OCI-M1 (cell line): ENCODE data around the gene LIFR.
"Not testable (repeated sequence)": the region's sequence is repeated elsewhere in the genome, so short reads cannot be mapped to it uniquely, and the experiment has no call there.

Experiments
- DNase-seq: peaks from one replicate; lab custom pipeline; 2025; lab: John Stamatoyannopoulos, UW

Gene LIFR

DNA sequence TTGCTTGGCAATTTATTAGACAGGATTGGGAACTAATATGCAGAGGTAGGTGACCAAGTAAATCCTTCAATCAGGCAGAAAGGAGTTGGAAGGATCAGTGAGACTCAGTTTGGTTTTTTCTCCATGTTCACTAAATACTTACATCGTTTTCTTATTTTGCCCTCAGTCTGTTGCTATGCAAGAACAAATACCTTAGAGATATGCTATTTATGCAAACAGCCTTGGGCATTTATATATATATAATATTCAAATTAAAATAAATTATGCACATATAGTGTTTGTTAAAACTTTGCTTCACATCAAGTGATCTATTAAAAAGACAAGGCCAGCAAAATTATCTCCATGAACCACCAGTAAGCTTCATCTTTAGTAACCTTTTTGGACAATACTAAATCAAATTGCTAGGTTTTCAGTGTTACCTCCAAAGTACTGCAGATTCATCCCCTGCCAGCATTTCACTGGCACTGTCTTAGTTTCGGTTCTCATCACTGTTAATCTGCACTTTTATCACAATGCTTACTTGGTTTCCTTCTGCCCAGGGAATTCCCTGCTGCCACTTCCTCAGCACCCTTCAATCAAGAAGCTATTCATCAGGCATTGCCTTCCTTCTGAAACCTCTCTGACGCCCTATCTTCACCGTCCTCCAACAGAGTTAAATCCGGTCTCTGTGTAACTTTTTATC lies 26.0 kb upstream of the LIFR start:
- DNase-seq, result no peak

GRCh38 chr5:38581597-38581996 lies 25.2 kb upstream of the LIFR start:
- DNase-seq, result no peak

DNA sequence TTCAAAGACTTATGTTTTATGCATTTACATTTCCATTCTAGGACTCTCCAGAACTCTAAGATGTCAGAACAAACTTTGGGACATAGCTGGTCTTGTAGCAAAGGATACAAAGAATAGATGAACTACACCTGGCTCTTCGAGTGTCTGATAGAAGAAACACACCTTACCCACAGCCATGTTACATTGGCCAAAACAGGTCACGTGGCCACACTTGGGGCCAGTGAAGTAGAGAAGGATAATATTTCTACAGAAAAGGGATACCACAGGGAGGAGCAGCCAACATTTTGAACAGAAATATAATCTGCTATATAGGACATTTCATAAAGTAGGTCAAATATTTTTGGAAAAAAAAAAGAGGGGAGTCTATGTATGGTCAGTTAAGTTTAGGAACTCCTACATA lies 22.7 kb upstream of the LIFR start:
- DNase-seq, result no peak

DNA sequence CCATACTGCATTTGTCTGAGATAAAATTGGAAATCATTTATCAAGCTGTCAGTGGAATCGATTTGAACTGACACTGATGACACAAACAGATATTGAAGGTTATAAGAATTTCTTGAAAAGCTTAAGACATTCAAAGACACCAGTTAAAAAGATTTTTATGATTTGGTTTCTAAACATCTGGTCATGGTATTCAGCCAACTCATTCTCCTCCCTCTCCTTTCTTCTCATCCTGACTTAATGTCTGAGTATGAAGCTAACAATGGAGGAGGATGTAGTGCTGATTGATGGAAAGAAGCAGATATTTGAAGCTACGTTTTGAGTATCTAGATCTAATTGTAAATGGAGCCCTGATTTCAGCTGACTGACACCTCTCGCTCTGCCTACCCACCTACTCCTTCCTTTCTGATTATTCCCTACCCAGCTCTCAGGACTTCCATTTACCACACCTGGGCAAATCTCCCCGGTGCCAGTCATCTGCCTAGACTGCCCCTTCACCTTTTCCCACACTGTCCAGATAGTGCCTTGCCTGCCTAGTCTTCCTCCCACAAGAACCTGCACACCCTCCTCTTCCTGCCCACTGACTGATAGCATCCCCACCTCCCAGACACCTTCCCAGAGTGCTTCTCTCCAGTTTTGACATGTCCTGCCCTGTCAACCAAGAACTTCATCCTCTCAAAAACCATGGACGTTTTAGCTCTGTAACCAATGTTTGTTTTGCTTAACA lies 20.7 kb upstream of the LIFR start:
- no peak for DNase-seq

- no peak for DNase-seq
These were observed 20.0 kb upstream of the LIFR start for GRCh38 chr5:38576442-38576841.

GRCh38 chr5:38575476-38575875 lies 19.0 kb upstream of the LIFR start:
- no peak for DNase-seq

DNA sequence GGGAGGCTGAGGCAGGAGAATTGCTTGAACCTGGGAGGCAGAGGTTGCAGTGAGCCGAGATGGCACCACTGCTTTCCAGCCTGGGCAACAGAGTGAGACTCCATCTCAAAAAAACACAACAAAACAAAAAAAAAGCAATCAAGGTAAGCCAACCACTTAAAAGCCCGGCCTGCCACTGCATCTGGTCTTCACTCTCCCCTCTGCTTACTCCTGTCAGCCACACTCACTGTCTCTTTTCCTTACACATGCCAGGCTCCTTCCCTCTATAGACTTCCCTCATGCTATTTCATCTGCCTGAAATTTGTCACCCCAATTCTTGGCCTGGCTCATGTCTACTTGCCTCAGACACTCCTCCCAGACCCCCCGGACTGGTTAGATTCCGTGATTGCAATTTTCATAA lies 17.6 kb upstream of the LIFR start:
- no peak for DNase-seq

GRCh38 chr5:38573521-38573920 lies 17.1 kb upstream of the LIFR start:
- no peak for DNase-seq

DNA sequence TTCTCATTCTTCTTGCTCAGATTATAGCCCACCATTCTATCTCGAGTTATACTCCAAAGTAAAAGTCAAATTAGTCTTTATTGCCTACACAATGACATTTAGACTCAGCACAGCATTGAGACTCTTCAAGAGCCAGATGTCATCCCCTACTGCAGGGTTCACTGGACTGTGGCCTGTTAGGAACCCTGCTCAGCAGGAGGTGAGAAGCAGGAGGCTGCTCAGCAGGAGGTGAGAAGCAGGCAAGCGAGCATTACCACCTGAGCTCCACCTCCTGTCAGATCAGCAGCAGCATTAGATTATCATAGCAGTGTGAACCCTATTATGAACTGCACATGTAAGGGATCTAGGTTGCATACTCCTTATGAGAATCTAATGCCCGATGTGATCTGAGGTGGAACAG lies 12.7 kb upstream of the LIFR start:
- no peak for DNase-seq

DNA sequence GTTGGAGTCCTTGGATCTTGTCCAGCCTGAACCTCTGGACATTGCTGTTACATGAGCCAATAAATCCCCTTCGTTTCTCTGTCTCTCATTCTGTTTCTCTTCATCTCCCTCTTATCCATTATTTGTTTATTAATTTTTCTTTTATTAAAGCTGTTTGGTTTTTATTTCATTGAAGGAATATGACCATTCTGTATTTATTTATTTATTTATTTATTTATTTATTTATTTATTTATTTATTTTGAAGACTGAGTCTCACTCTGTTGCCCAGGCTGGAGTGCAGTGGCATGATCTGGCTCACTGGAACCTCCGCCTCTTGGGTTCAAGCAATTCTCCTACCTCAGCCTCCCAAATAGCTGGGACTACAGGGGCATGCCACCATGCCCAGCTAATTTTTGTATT lies 10.9 kb upstream of the LIFR start:
- not testable (repeated sequence) for DNase-seq

- no peak for DNase-seq
These were observed 7.2 kb upstream of the LIFR start for GRCh38 chr5:38563624-38564023.

GRCh38 chr5:38562444-38563210 lies 6.2 kb upstream of the LIFR start:
- DNase-seq, result no peak

DNA sequence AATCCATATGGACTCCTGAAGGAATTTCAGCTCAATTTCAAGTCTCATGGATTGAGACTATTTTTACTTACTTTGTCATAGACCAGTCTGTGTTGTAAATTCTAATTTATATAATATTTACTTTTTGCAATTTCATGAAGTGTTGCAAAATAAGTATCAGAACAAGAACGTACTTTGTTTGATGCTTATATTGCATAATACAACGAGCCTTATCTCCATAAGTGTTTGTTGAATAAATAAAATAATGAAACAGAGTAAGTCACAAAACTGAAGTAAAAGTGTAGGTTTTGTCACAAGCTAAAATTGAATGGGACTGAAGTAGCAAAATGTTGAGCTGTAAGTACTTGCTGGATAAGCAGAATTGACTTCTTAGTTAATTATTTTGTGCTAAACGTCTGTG lies 3.0 kb upstream of the LIFR start:
- no peak for DNase-seq

DNA sequence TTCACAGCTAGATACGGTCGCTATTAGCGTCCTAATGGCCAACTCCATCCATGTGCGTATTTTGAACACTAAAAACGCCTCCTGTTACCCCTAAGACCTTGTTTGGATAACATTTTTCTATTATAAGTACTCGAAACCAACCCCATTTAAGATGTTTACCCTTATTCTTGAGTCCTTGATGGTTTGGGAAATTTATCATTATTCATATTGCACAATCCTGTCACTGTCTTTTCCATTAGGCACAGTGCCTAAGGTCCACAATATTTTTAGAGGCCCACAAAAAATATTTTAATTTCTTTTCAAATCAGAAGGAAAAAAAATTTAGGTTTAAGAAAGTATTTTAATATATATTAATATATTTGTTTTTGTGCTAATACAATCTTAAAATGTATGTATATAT lies 1.3 kb upstream of the LIFR start:
- no peak for DNase-seq

GRCh38 chr5:38557308-38557710 lies 863 bp upstream of the LIFR start:
- DNase-seq, result no peak

GRCh38 chr5:38556088-38556598 lies 303 bp downstream of the LIFR start:
- no peak for DNase-seq

DNA sequence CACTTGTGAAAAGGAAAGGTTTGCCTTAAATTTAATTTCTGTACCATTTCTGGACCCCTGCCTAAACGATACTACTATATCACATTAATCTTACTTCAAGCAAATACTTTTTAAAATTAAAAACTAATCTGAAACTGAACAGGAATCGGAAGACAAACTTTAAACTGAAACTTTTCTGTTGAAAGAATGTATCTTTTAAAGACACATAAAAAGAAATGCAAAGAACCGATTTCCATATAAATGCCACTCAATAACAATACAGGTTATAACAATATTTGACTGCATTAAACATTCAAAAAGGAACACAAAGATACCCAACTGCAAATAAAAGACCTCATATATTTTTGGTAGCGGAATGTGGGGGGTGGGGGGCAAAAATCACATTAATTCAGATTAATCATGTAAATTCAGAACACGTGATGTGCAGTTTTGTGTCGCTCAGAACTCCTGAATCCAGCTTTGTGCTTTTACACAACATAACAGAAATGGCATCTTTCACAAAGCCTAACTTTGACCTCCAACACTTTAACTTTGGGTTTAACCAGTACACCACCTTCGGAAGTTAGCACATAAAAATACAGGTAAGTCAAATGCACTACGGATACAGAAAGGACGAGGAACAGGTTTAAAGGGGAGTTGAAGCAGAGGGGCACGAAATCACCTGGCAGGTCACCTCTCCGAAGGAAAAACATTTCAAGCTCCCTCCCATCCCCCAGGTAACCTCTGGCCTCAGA lies 925 bp downstream of the LIFR start:
- DNase-seq, result no peak

DNA sequence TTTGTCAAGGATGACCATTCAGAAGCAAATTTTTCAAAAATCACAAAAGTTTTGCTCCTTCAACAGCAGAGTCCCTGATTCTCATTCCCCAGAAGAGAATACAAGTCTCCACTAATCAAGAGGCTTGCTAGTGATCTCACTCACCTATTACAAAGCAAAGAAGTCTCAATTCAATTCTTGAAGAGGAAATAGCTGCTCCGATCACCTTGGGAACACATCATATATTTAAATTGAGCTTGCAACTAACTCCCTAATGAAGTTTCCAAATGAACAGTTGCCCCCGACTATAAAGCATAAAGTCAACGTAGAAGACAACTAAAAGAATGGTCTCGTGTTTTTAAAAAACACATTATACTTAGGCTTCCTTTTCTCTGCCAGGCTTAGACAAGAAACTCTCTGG lies 1.6 kb downstream of the LIFR start:
- no peak for DNase-seq

DNA sequence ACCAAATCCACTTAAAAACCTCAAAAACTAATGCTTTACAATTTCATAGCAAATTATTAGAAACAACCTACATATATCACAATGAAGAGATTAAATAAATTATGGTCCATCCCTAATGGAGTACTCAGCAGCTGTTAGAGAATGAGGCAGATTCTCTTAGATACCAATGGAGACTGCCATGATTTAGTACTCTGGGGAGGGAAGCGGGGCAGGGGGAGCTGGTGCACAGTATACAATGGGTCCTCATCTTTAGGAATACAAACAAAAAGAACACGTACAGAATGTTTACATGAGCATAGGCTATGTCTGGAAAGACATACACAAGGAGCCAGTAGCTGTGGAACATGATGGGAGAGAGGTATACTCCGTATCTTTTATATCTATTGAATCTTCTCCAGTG lies 2.0 kb downstream of the LIFR start:
- no peak for DNase-seq

DNA sequence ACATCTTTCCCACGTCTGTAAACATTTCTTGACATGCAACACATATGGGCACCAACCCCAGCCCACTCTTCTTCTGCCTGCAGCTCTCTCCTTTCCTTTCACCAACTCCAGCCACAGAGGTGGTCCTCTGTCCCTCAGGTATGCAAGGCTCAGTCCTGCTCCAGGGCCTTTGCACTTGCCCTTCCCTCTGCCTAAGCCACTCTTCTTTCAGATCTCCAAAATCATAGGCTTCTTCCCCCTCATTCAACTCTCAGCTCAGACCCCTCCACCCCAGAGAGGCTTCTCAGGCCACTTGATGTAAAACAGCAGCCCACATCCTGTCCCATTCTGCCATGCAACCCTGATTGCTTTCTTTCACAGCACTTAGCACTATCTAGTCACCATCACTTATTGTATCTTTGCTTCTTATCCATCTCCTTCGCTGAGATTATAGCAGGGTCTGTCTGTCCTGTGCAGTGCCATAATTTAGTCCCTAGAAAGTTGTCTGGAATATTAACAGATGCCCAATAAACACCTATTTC lies 3.4 kb downstream of the LIFR start:
- no peak for DNase-seq

DNA sequence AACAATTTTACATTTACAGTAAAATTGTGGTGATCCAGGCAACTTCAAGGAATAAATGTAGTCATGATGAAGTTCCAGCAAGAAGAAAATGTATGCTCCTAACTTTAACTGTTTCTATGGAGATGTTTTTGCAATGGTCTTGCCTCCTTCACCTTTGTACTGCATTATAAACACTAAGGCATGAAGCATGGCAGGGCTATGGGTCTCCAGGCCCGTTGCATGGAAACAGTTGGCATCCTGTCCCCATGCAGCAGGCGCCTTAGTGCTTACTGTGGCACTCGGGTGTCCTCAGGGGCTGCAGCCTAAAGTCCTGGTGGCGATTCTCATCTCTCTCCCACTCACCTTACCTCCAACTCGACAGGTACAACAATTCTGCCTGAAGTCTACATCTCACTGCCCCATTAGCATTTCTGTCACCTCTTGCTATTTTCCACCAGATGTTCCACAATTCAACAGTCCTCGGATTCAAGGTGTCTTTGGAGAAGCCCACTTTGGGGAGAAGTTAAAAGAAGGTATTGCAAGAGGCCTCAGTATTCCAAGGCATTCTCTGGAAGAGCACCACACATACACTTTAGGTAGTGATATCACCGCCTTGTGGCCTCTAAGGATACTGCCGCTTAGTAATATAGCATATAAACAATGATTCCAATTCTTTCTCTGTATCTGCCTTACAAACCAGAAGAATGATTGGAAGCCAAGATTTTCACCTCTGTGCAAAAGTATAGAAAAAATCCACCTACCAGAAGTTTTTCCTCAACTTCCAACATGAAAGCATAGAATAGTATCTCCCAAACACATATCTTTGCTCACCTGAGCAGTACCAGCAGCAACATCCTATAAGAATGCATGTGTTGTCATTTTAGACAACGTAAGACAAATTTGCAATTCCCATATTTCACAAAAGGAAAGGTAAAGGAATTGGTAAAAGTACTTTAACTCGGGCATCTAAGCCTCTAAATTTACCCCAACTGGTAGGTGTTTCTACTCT lies 5.1 kb downstream of the LIFR start:
- peak; percentile 29 for DNase-seq
